Neural cell (in vitro differentiated cells): Measurements from ENCODE around the gene P4HA2.

Experiments used
- CTCF ChIP-seq: fragments of 450-650 bp; IDR thresholded peaks from 2 replicates; pipeline ENCODE4 v1.5.1; 2014; ENCODE audit warnings: antibody characterized with exemption, mild to moderate bottlenecking, moderate library complexity; ENCODE audit not compliant: poor library complexity, severe bottlenecking
- EP300 ChIP-seq: fragments of 450-650 bp; conservative IDR thresholded peaks from 2 replicates; pipeline ENCODE4 v1.6.1; 2014; ENCODE audit warnings: antibody characterized with exemption, mild to moderate bottlenecking, moderate library complexity; ENCODE audit not compliant: poor library complexity, severe bottlenecking
- MXI1 ChIP-seq: fragments of 450-650 bp; conservative IDR thresholded peaks from 2 replicates; pipeline ENCODE4 v1.6.1; 2014; ENCODE audit warnings: antibody characterized with exemption, mild to moderate bottlenecking; ENCODE audit not compliant: poor library complexity, severe bottlenecking
- POLR2AphosphoS5 ChIP-seq: IDR thresholded peaks from 2 replicates; pipeline ENCODE4 v1.6.1; 2012
- REST ChIP-seq: IDR thresholded peaks from 2 replicates; pipeline ENCODE4 v1.6.1; 2012; ENCODE audit warnings: borderline replicate concordance
- TAF1 ChIP-seq: IDR thresholded peaks from 2 replicates; pipeline ENCODE4 v1.6.1; 2012; ENCODE audit warnings: low read depth

- TF ChIP-seq CTCF (peak; percentile 90), REST (no peak), EP300 (no peak), TAF1 (no peak), POLR2AphosphoS5 (no peak), MXI1 (no peak)
Measured at GRCh38 chr5:132190161-132190817, 37.4 kb downstream of the P4HA2 start.
